PC-9 (cell line): ENCODE measurements around the gene ANKS1B. TPM values are rescaled to one million over a fixed set of nuclear protein-coding genes. Genes with fewer than 3 reads are reported as not detected.

ENCODE experiments used
- BruUV-seq: library from RNA; stranded (reverse); fragments of 400-500 nt; replicated peaks from 2 replicates; lab custom pipeline; 2021; lab: Mats Ljungman, UMichigan
- CTCF ChIA-PET: fragments of 300-600 bp; sonication (Branson Sonifier 250); formaldehyde crosslinking; loops from one replicate; lab custom pipeline; 2022; ENCODE audit warnings: antibody characterized with exemption; lab: Charles Lee
- POLR2A ChIA-PET: fragments of 300-600 bp; sonication (Branson Sonifier 250); formaldehyde crosslinking; loops from one replicate; lab custom pipeline; 2022; ENCODE audit warnings: antibody characterized with exemption; ENCODE audit not compliant: unreplicated experiment; lab: Charles Lee
- DNase-seq, 2 experiments: peaks; one replicate each; pipeline versions ENCODE4 v3.0.0 to v3.0.0-alpha.2; 2015 to 2022; ENCODE audit warnings: mixed read lengths in 1 of 2
- H2AFZ ChIP-seq: fragments of 200-600 bp; sonication (generic); 2 replicates; pipeline ENCODE4 v1.8.1; 2017; ENCODE audit warnings: antibody characterized with exemption
- H3F3A ChIP-seq: fragments of 200-600 bp; sonication (generic); 2 replicates; pipeline ENCODE4 v1.8.1; 2017; ENCODE audit warnings: antibody characterized with exemption, mild to moderate bottlenecking, low read depth; ENCODE audit not compliant: insufficient read depth
- H3K27ac ChIP-seq: fragments of 200-600 bp; sonication (generic); 2 replicates; pipeline ENCODE4 v1.6.1; 2016; ENCODE audit warnings: mixed run types
- H3K27me3 ChIP-seq: fragments of 200-600 bp; sonication (generic); 2 replicates; pipeline ENCODE4 v1.6.1; 2016; ENCODE audit warnings: low read depth, mixed run types; ENCODE audit not compliant: insufficient read depth
- H3K36me3 ChIP-seq: fragments of 200-600 bp; sonication (generic); 2 replicates; pipeline ENCODE4 v1.6.1; 2016; ENCODE audit warnings: low read depth, mixed run types
- H3K4me1 ChIP-seq: fragments of 200-600 bp; sonication (generic); replicated peaks from 2 replicates; pipeline ENCODE4 v1.6.1; 2016; ENCODE audit warnings: mixed run types; ENCODE audit not compliant: insufficient read depth
- H3K4me2 ChIP-seq: fragments of 200-600 bp; sonication (generic); 2 replicates; pipeline ENCODE4 v1.6.1; 2017; ENCODE audit warnings: mixed run types
- H3K4me3 ChIP-seq: fragments of 200-600 bp; sonication (generic); 2 replicates; pipeline ENCODE4 v1.6.1; 2016; ENCODE audit warnings: mixed run types
- H3K79me2 ChIP-seq: fragments of 200-600 bp; sonication (generic); 2 replicates; pipeline ENCODE4 v1.6.1; 2017; ENCODE audit warnings: low read depth, mixed run types
- H3K9me2 ChIP-seq: fragments of 200-600 bp; sonication (generic); 2 replicates; pipeline ENCODE4 v1.8.1; 2017; ENCODE audit warnings: mild to moderate bottlenecking; ENCODE audit not compliant: insufficient read depth
- H3K9me3 ChIP-seq: fragments of 200-600 bp; sonication (generic); 2 replicates; pipeline ENCODE4 v1.8.1; 2016; ENCODE audit warnings: low read depth; ENCODE audit not compliant: insufficient read depth
- H4K20me1 ChIP-seq: fragments of 200-600 bp; sonication (generic); 2 replicates; pipeline ENCODE4 v1.8.1; 2017; ENCODE audit not compliant: insufficient read depth
- EZH2 ChIP-seq: fragments of 200-600 bp; sonication (generic); IDR thresholded peaks from 2 replicates; pipeline ENCODE4 v1.8.0; 2017; ENCODE audit warnings: antibody characterized with exemption, low read depth
- intact Hi-C: fragments of 100-400 bp; cut with micrococcal nuclease; formaldehyde crosslinking; loops from one replicate; pipeline ENCODE4 v1.10.0; 2022; ENCODE audit not compliant: unreplicated experiment
- total RNA-seq: library from RNA; stranded (reverse); gene quantifications from 2 replicates; pipeline ENCODE4 v1.2.3, GENCODE V29; 2021
- TF ChIP-seq, protein P1 (sequence below): fragments of 200-600 bp; sonication (generic); conservative IDR thresholded peaks from 2 replicates; pipeline ENCODE4 v1.6.1; 2017; ENCODE audit warnings: mixed run types, antibody characterized with exemption, mild to moderate bottlenecking, moderate library complexity

ANKS1B gene
- total RNA-seq, 1 experiment from 2014 or later: not detected

DNA sequence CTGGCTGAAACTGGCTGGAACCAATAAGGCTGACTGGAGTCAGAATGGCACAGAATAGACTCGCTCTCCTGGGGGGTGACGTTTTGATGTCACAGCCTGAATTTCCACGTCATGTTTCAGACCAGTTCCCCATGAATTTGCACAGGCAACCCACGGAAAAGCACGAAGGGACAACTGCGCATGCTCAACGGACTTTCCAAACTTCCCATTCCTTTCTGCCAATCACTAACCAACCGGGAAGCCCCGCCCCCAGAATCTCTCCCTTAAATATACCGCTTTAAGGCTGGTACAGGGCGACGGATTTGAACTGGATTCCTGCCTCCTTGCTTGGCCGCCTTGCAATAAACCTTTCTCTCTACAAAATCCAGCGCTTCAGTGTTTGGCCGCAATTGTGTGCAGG lies 904.9 kb downstream of the ANKS1B start:
- no peak for TF ChIP-seq EZH2
- TF ChIP-seq, protein P1, sequence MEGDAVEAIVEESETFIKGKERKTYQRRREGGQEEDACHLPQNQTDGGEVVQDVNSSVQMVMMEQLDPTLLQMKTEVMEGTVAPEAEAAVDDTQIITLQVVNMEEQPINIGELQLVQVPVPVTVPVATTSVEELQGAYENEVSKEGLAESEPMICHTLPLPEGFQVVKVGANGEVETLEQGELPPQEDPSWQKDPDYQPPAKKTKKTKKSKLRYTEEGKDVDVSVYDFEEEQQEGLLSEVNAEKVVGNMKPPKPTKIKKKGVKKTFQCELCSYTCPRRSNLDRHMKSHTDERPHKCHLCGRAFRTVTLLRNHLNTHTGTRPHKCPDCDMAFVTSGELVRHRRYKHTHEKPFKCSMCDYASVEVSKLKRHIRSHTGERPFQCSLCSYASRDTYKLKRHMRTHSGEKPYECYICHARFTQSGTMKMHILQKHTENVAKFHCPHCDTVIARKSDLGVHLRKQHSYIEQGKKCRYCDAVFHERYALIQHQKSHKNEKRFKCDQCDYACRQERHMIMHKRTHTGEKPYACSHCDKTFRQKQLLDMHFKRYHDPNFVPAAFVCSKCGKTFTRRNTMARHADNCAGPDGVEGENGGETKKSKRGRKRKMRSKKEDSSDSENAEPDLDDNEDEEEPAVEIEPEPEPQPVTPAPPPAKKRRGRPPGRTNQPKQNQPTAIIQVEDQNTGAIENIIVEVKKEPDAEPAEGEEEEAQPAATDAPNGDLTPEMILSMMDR: no peak
- ChIA-PET CTCF (no interaction called here), POLR2A (no interaction called here)
- Histone ChIP-seq H3K9me3 (peaks cover 4% of the 10 kb centered on the region; the same call in 1 of the 2 replicates), H3K79me2 (no peaks in the 10 kb centered on the region), H3K4me1 (no peaks in the 10 kb centered on the region), H3K36me3 (no peaks in the 10 kb centered on the region), H2AFZ (no peak overlapping the region), H3F3A (no peaks in the 10 kb centered on the region), H4K20me1 (no peaks in the 10 kb centered on the region), H3K27ac (no peak overlapping the region), H3K27me3 (peaks cover 15% of the 10 kb centered on the region; the same call in 1 of the 2 replicates), H3K4me2 (no peak overlapping the region), H3K9me2 (no peaks in the 10 kb centered on the region), H3K4me3 (no peak overlapping the region)
- no TSS peak for BruUV-seq
- intact Hi-C loops: no loop called here
- DNase-seq: no peak

DNA sequence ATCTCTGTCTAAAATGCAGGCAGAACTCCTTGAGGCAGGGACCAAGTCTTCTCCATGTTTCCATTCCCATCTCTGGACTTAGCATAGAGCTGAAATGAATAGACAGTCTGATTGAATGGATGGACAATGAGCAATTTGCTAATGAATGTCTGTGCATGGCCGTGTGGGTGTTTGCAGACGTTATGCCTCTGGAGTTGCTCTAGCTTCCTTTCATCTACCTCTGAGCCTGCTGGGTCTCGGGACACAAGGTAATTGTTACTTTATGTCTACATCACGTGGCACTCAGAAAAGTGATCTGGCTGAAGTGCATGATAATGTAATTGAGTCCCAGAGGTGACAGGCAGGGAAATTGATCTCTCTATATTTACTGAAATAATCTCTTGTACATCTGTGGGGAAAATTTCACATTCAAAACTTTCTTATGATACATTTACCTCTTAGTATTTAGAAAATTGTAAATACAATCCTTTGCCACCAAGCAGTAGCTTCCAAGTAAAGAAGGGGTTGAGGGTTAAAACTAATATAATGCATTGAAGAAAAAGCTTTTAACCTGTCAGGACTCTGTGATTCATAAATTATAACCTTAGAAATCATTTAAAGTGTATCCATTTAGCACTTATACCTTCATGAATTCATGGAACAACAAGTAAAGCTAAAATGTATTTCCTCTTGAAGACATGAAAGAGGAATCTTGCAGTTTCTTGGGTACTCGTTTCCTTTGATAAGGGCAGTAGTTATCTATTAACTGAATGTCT lies 915.6 kb downstream of the ANKS1B start:
- Histone ChIP-seq H3K9me2 (no peaks in the 10 kb centered on the region), H3K4me3 (no peak overlapping the region), H3K27me3 (peaks cover 7% of the 10 kb centered on the region; the same call in 1 of the 2 replicates), H3F3A (no peaks in the 10 kb centered on the region), H4K20me1 (no peaks in the 10 kb centered on the region), H3K4me1 (no peaks in the 10 kb centered on the region), H3K4me2 (no peak overlapping the region), H3K9me3 (no peaks in the 10 kb centered on the region), H2AFZ (no peak overlapping the region), H3K79me2 (no peaks in the 10 kb centered on the region), H3K36me3 (no peaks in the 10 kb centered on the region), H3K27ac (no peak overlapping the region)
- ChIA-PET CTCF (no interaction called here), POLR2A (no interaction called here)
- DNase-seq: no peak
- no peak for TF ChIP-seq EZH2
- TF ChIP-seq, protein P1: no peak
- intact Hi-C loops: no loop called here
- BruUV-seq: no TSS peak

DNA sequence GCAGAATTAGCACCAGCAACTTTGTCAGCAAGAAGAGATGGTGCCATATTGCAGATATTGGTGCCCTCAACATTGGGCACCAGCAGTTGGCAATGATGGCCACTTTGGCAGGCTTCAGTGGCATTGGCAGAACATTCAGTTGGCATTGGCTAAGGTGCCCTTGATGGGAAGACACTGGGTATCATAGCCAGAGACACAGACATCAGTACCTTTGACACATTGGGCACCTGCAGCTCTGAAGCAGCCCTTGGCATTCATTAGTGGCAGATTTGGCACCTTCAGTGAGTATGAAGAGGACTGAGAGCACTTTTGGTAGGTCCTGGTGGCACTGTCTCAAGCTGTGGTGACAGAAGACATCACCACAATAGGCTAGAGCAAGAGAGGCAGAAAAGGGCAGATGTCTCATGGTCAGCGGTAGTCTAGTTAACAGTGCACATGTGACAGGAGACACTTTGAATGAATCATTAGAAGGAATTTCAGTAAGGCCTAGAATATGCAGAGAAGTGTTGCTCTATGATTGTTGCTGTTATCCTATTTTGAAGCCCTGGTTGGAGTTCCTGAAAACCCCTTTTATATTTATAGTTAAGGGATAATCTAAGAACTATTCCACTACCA lies 917.5 kb downstream of the ANKS1B start:
- Histone ChIP-seq H3K9me3 (no peaks in the 10 kb centered on the region), H3K4me1 (no peaks in the 10 kb centered on the region), H3K9me2 (no peaks in the 10 kb centered on the region), H2AFZ (no peak overlapping the region), H3K4me2 (no peak overlapping the region), H4K20me1 (no peaks in the 10 kb centered on the region), H3K4me3 (no peak overlapping the region), H3K79me2 (no peaks in the 10 kb centered on the region), H3F3A (no peaks in the 10 kb centered on the region), H3K36me3 (no peaks in the 10 kb centered on the region), H3K27ac (no peak overlapping the region), H3K27me3 (peaks cover 17% of the 10 kb centered on the region; the same call in 1 of the 2 replicates)
- no peak for TF ChIP-seq EZH2
- TF ChIP-seq, protein P1: no peak
- BruUV-seq: no TSS peak
- ChIA-PET POLR2A (no interaction called here), CTCF (no interaction called here)
- intact Hi-C loops: no loop called here
- no peak for DNase-seq
